ENCODE results near the gene ADAM15. TPM values are rescaled to one million over a fixed set of nuclear protein-coding genes. Genes with fewer than 3 reads are reported as not detected.

Gene ADAM15
- total RNA-seq, 3 donors from 2014 or later: 97.8 to 155 (median 109) TPM

- H3K4me1 ChIP-seq: peaks cover 23 to 25% of the 10 kb centered on the region in 2 donors
- no peak for DNase-seq (ENCODE audit: low spot score in 2 of 2)
- H3K36me3 ChIP-seq: no peaks in the 10 kb centered on the region
- TF ChIP-seq POLR2AphosphoS5 (IDR thresholded peaks at IDR 0.05): no peak
- no peak for TF ChIP-seq POLR2A (IDR thresholded peaks at IDR 0.05)
- TF ChIP-seq, protein P1, sequence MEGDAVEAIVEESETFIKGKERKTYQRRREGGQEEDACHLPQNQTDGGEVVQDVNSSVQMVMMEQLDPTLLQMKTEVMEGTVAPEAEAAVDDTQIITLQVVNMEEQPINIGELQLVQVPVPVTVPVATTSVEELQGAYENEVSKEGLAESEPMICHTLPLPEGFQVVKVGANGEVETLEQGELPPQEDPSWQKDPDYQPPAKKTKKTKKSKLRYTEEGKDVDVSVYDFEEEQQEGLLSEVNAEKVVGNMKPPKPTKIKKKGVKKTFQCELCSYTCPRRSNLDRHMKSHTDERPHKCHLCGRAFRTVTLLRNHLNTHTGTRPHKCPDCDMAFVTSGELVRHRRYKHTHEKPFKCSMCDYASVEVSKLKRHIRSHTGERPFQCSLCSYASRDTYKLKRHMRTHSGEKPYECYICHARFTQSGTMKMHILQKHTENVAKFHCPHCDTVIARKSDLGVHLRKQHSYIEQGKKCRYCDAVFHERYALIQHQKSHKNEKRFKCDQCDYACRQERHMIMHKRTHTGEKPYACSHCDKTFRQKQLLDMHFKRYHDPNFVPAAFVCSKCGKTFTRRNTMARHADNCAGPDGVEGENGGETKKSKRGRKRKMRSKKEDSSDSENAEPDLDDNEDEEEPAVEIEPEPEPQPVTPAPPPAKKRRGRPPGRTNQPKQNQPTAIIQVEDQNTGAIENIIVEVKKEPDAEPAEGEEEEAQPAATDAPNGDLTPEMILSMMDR (IDR thresholded peaks at IDR 0.05): no peak
- intact Hi-C loops (cut with DNase I; ENCODE audit: low total_unique reads): loop anchor here (1.0 kb wide), 1 partner anchor 24 kb away; no protein-coding TSS in a partner anchor
- H3K4me3 ChIP-seq: no peak overlapping the region
- H3K27me3 ChIP-seq: no peaks in the 10 kb centered on the region
- no peaks in the 10 kb centered on the region for H3K9me3 ChIP-seq
- H3K27ac ChIP-seq: peak overlapping the region; percentile 68 to 99
Observed at GRCh38 chr1:155012776-155013602, 38.1 kb upstream of the ADAM15 start.

GRCh38 chr1:155013632-155014031 lies 37.5 kb upstream of the ADAM15 start:
- no peaks in the 10 kb centered on the region for H3K36me3 ChIP-seq
- H3K4me3 ChIP-seq: no peak overlapping the region
- H3K9me3 ChIP-seq: no peaks in the 10 kb centered on the region
- TF ChIP-seq POLR2AphosphoS5 (IDR thresholded peaks at IDR 0.05): no peak
- DNase-seq (ENCODE audit: low spot score in 2 of 2): no peak
- H3K27ac ChIP-seq: peak overlapping the region; percentile 68 to 99
- H3K4me1 ChIP-seq: peaks cover 23 to 28% of the 10 kb centered on the region in 2 donors
- intact Hi-C loops (cut with DNase I; ENCODE audit: low total_unique reads): no loop called here
- H3K27me3 ChIP-seq: no peaks in the 10 kb centered on the region

- Histone ChIP-seq H3K9me3 (no peaks in the 10 kb centered on the region), H3K27me3 (no peaks in the 10 kb centered on the region), H3K36me3 (no peaks in the 10 kb centered on the region), H3K27ac (peak overlapping the region; percentile 91 to 92), H3K4me3 (no peak overlapping the region), H3K4me1 (peaks cover 22 to 28% of the 10 kb centered on the region in 2 donors)
- intact Hi-C loops (cut with DNase I; ENCODE audit: low total_unique reads): loop anchor here (5.0 kb wide), 1 partner anchor 37 kb away; the partner anchor contains the start of gene ADAM15
- DNase-seq (ENCODE audit: low spot score in 2 of 2): no peak
- no peak for TF ChIP-seq POLR2AphosphoS5 (IDR thresholded peaks at IDR 0.05)
- TF ChIP-seq, protein P1 (IDR thresholded peaks at IDR 0.05): no peak
- no peak for TF ChIP-seq POLR2A (IDR thresholded peaks at IDR 0.05)
Observed at GRCh38 chr1:155014709-155015508, 36.2 kb upstream of the ADAM15 start.

GRCh38 chr1:155015527-155016230 lies 35.4 kb upstream of the ADAM15 start:
- no peaks in the 10 kb centered on the region for H3K36me3 ChIP-seq
- DNase-seq (ENCODE audit: low spot score in 2 of 2): no peak
- no peaks in the 10 kb centered on the region for H3K27me3 ChIP-seq
- no peak overlapping the region for H3K4me3 ChIP-seq
- TF ChIP-seq, protein P1 (IDR thresholded peaks at IDR 0.05): no peak
- no peak for TF ChIP-seq POLR2A (IDR thresholded peaks at IDR 0.05)
- TF ChIP-seq POLR2AphosphoS5 (IDR thresholded peaks at IDR 0.05): no peak
- peak overlapping the region; percentile 91 to 92 for H3K27ac ChIP-seq
- no peaks in the 10 kb centered on the region for H3K9me3 ChIP-seq
- intact Hi-C loops (cut with DNase I; ENCODE audit: low total_unique reads): loop anchor here (5.0 kb wide), 1 partner anchor 37 kb away; the partner anchor contains the start of gene ADAM15
- peaks cover 14 to 28% of the 10 kb centered on the region in 2 donors for H3K4me1 ChIP-seq

- H3K4me3 ChIP-seq: peak overlapping the region in 1 of 3 donors; percentile 59
- H3K36me3 ChIP-seq: no peaks in the 10 kb centered on the region
- H3K4me1 ChIP-seq: peaks cover 8 to 21% of the 10 kb centered on the region in 2 donors
- DNase-seq (ENCODE audit: low spot score in 2 of 2): no peak
- H3K27ac ChIP-seq: peak overlapping the region; percentile 91 to 92
- H3K9me3 ChIP-seq: no peaks in the 10 kb centered on the region
- H3K27me3 ChIP-seq: no peaks in the 10 kb centered on the region
- no peak for TF ChIP-seq POLR2A (IDR thresholded peaks at IDR 0.05)
- TF ChIP-seq POLR2AphosphoS5 (IDR thresholded peaks at IDR 0.05): no peak
- intact Hi-C loops (cut with DNase I; ENCODE audit: low total_unique reads): loop anchor here (5.0 kb wide), 1 partner anchor 36 kb away; the partner anchor contains the start of gene ADAM15
Observed at GRCh38 chr1:155016231-155016831, 34.8 kb upstream of the ADAM15 start.

All from breast epithelium (tissue), 4 donors.